GM18867 (cell line): ENCODE measurements around the gene METTL3.
"Not testable (repeated sequence)": the region's sequence is repeated elsewhere in the genome, so short reads cannot be mapped to it uniquely, and the experiment has no call there.

ENCODE experiments used
- ATAC-seq: cut with Tn5 transposase; IDR thresholded peaks from one replicate; pipeline ENCODE4 v1.9.1; 2021; ENCODE audit warnings: mild to moderate bottlenecking, moderate library complexity; ENCODE audit not compliant: unreplicated experiment

Gene METTL3

GRCh38 chr14:21510735-21511657 is at the start of gene METTL3:
Gene METTL3, minus strand, starts transcription at chr14:21511340. Its CDS starts 117 bp downstream, at chr14:21511223.
- peak; percentile 96 for ATAC-seq

- ATAC-seq = no peak
These were observed 47.6 kb upstream of the METTL3 start for GRCh38 chr14:21558703-21559170.

GRCh38 chr14:21557084-21557901 is 46.2 kb upstream of the METTL3 start:
- ATAC-seq = no peak

GRCh38 chr14:21556378-21557083 is 45.4 kb upstream of the METTL3 start:
- ATAC-seq = no peak

- no peak for ATAC-seq
These were observed 42.1 kb upstream of the METTL3 start for GRCh38 chr14:21553266-21553665.

- ATAC-seq = not testable (repeated sequence)
These were observed 33.4 kb upstream of the METTL3 start for GRCh38 chr14:21544588-21544987.

GRCh38 chr14:21543963-21544362 is 32.8 kb upstream of the METTL3 start:
- ATAC-seq = no peak

GRCh38 chr14:21543521-21543960 is 32.4 kb upstream of the METTL3 start:
- no peak for ATAC-seq

GRCh38 chr14:21541413-21542074 is 30.4 kb upstream of the METTL3 start:
- ATAC-seq = no peak

GRCh38 chr14:21539189-21539940 is 28.2 kb upstream of the METTL3 start:
- no peak for ATAC-seq

- no peak for ATAC-seq
These were observed 25.9 kb upstream of the METTL3 start for GRCh38 chr14:21537090-21537424.

GRCh38 chr14:21536418-21537089 is 25.4 kb upstream of the METTL3 start:
- ATAC-seq = no peak

- ATAC-seq = no peak
These were observed 24.6 kb upstream of the METTL3 start for GRCh38 chr14:21535545-21536417.

- ATAC-seq = no peak
These were observed 23.4 kb upstream of the METTL3 start for GRCh38 chr14:21534576-21534975.

GRCh38 chr14:21533294-21533693 is 22.2 kb upstream of the METTL3 start:
- ATAC-seq = no peak

- ATAC-seq = no peak
These were observed 18.4 kb upstream of the METTL3 start for GRCh38 chr14:21529515-21529914.

GRCh38 chr14:21528381-21529348 is 17.5 kb upstream of the METTL3 start:
- ATAC-seq = no peak
